Uterus (tissue), 2 donors: ENCODE data around the gene DOCK3.

Source experiments
- CTCF ChIP-seq, 4 experiments: fragments of 200-600 bp in 2 of 4; fragments of 450-650 bp in 2 of 4; sonication (generic) in 2 of 4; IDR thresholded peaks; one replicate each; pipeline ENCODE4 v1.5.1; 2016 to 2019; ENCODE audit warnings: antibody characterized with exemption in 4 of 4, mild to moderate bottlenecking in 2 of 4, moderate library complexity in 1 of 4
- POLR2A ChIP-seq, 2 donors: fragments of 450-650 bp; IDR thresholded peaks; one replicate each; pipeline ENCODE4 v1.6.1; 2016; ENCODE audit warnings: antibody characterized with exemption in 2 of 2, mild to moderate bottlenecking in 1 of 2, moderate library complexity in 1 of 2

- TF ChIP-seq CTCF (IDR thresholded peaks at IDR 0.05) (no peak), POLR2A (IDR thresholded peaks at IDR 0.05) (no peak)
Measured at GRCh38 chr3:50792568-50792967, 117.8 kb downstream of the DOCK3 start.
